Endothelial cell of umbilical vein (primary cell): ENCODE measurements around the gene MYO16. TPM values are rescaled to one million over a fixed set of nuclear protein-coding genes. Genes with fewer than 3 reads are reported as not detected.

Source experiments
- BruUV-seq: library from RNA; stranded (reverse); fragments of 400-500 nt; replicated peaks from 2 replicates; lab custom pipeline; 2021; lab: Mats Ljungman, UMichigan
- CTCF ChIA-PET: fragments of 300-600, 350-600 bp; sonication (Branson Sonifier 250); formaldehyde crosslinking; loops from one replicate; lab custom pipeline; 2021; ENCODE audit warnings: antibody characterized with exemption, inconsistent platforms; lab: Charles Lee
- POLR2A ChIA-PET: fragments of 300-600, 350-600 bp; sonication (Branson Sonifier 250); formaldehyde crosslinking; loops from one replicate; lab custom pipeline; 2021; ENCODE audit warnings: antibody characterized with exemption, inconsistent platforms; lab: Charles Lee
- DNase-seq: peaks from one replicate; pipeline ENCODE4 v3.0.0-alpha.2; 2011; ENCODE audit warnings: low read depth, low spot score
- FAIRE-seq: peaks from 2 replicates; lab custom pipeline; 2011; peaks lifted over from hg19 to GRCh38; lab: Jason Lieb, UNC
- H2AFZ ChIP-seq: 2 replicates; pipeline ENCODE4 v1.6.0; 2012; ENCODE audit warnings: low read depth, low read length, control low read depth, inconsistent platforms
- H3K27ac ChIP-seq: 2 replicates; pipeline ENCODE4 v1.5.1; 2011; ENCODE audit warnings: low read depth, mild to moderate bottlenecking, control low read depth, low read length, moderate library complexity; ENCODE audit not compliant: insufficient read depth
- H3K27me3 ChIP-seq, 2 experiments: 2 replicates each; pipeline versions ENCODE4 v1.6.0 to v1.6.1; 2011; ENCODE audit warnings: low read length in 2 of 2, mixed read lengths in 1 of 2; ENCODE audit not compliant: control insufficient read depth in 2 of 2, insufficient read depth in 2 of 2
- H3K36me3 ChIP-seq, 2 experiments: 2 replicates in 1 of 2; 3 replicates in 1 of 2; pipeline ENCODE4 v1.5.1; 2011; ENCODE audit warnings: low read length in 2 of 2, mild to moderate bottlenecking in 1 of 2, moderate library complexity in 1 of 2; ENCODE audit not compliant: control insufficient read depth in 2 of 2, insufficient read depth in 2 of 2; ENCODE audit errors: extremely low read depth in 1 of 2
- H3K4me1 ChIP-seq: 3 replicates; pipeline ENCODE4 v1.5.1; 2011; ENCODE audit warnings: mild to moderate bottlenecking, low read length; ENCODE audit not compliant: control insufficient read depth, insufficient read depth; ENCODE audit errors: extremely low read depth
- H3K4me2 ChIP-seq: 2 replicates; pipeline ENCODE4 v1.6.1; 2011; ENCODE audit warnings: low read length, control low read depth, mixed read lengths; ENCODE audit not compliant: insufficient read depth
- H3K4me3 ChIP-seq, 3 experiments: fragments of 200-600 bp in 1 of 3; sonication (generic), shearing (Covaris generic) in 1 of 3; replicated peaks in 1 of 3; 2 replicates each; pipeline ENCODE4 v1.5.1; 2011 to 2016; ENCODE audit warnings: control low read depth in 3 of 3, low read length in 3 of 3, mild to moderate bottlenecking in 2 of 3, inconsistent platforms in 1 of 3, low read depth in 1 of 3, moderate library complexity in 1 of 3; ENCODE audit not compliant: insufficient read depth in 1 of 3
- H3K79me2 ChIP-seq: 2 replicates; pipeline ENCODE4 v1.6.0; 2012; ENCODE audit warnings: low read length, inconsistent platforms; ENCODE audit not compliant: control insufficient read depth, insufficient read depth
- H3K9ac ChIP-seq: replicated peaks from 2 replicates; pipeline ENCODE3; 2011; ENCODE audit warnings: low read length, control low read depth; ENCODE audit not compliant: insufficient read depth; ENCODE audit errors: extremely low read depth
- H3K9me1 ChIP-seq: replicated peaks from 3 replicates; pipeline ENCODE4 v1.6.0; 2011; ENCODE audit warnings: mild to moderate bottlenecking, low read length; ENCODE audit not compliant: control insufficient read depth, insufficient read depth; ENCODE audit errors: extremely low read depth
- H3K9me3 ChIP-seq: replicated peaks from 2 replicates; pipeline ENCODE4 v1.5.1; 2012; ENCODE audit warnings: low read length, inconsistent platforms; ENCODE audit not compliant: control insufficient read depth, insufficient read depth
- H4K20me1 ChIP-seq: replicated peaks from 2 replicates; pipeline ENCODE3; 2011; ENCODE audit warnings: mild to moderate bottlenecking, low read length; ENCODE audit not compliant: control insufficient read depth, insufficient read depth; ENCODE audit errors: extremely low read depth
- CTCF ChIP-seq, 2 donors: IDR thresholded peaks; 1 replicate in 1 of 2; 2 replicates in 1 of 2; pipeline ENCODE4 v1.5.1; 2011; ENCODE audit warnings: low read length in 2 of 2, mild to moderate bottlenecking in 2 of 2, moderate library complexity in 2 of 2, control low read depth in 1 of 2, inconsistent platforms in 1 of 2, low read depth in 1 of 2; ENCODE audit not compliant: insufficient read depth in 1 of 2; ENCODE audit errors: extremely low read depth in 1 of 2
- EZH2 ChIP-seq: IDR thresholded peaks from 2 replicates; pipeline ENCODE4 v1.6.1; 2012; ENCODE audit warnings: borderline replicate concordance, low read depth, mild to moderate bottlenecking, moderate library complexity, low read length, inconsistent platforms; ENCODE audit not compliant: severe bottlenecking
- FOS ChIP-seq: IDR thresholded peaks from 2 replicates; pipeline ENCODE4 v1.6.1; 2011; ENCODE audit warnings: mild to moderate bottlenecking, low read length, moderate library complexity, borderline replicate concordance; ENCODE audit not compliant: insufficient read depth
- GATA2 ChIP-seq: IDR thresholded peaks from 2 replicates; pipeline ENCODE4 v1.7.0; 2011; ENCODE audit warnings: low read depth, mild to moderate bottlenecking, moderate library complexity, mixed read lengths, low read length; ENCODE audit not compliant: insufficient read length, insufficient read depth
- JUN ChIP-seq: IDR thresholded peaks from 2 replicates; pipeline ENCODE4 v1.6.1; 2011; ENCODE audit warnings: borderline replicate concordance, low read depth; ENCODE audit not compliant: insufficient read length, insufficient read depth
- MAX ChIP-seq: IDR thresholded peaks from 2 replicates; pipeline ENCODE4 v1.6.1; 2011; ENCODE audit not compliant: insufficient read depth, insufficient read length
- MYC ChIP-seq: IDR thresholded peaks from one replicate; pipeline ENCODE4 v1.6.1; 2011; ENCODE audit warnings: mild to moderate bottlenecking, low read depth, low read length
- POLR2A ChIP-seq: IDR thresholded peaks from 2 replicates; pipeline ENCODE4 v1.6.1; 2012; ENCODE audit warnings: low read depth, mild to moderate bottlenecking, control low read depth, low read length
- POLR2AphosphoS5 ChIP-seq: IDR thresholded peaks from 2 replicates; pipeline ENCODE4 v1.6.1; 2012; ENCODE audit warnings: low read depth, mild to moderate bottlenecking, control low read depth, low read length, moderate library complexity; ENCODE audit not compliant: insufficient read depth
- dilution Hi-C: fragments of 300-500 bp; cut with MboI; formaldehyde crosslinking; loops from one replicate; pipeline ENCODE4 v1.15.0; 2019; ENCODE audit warnings: low sequenced_read_pairs; ENCODE audit not compliant: extremely low pct_ligation_motif_present
- intact Hi-C: fragments of 100-400 bp; cut with micrococcal nuclease; formaldehyde crosslinking; loops from one replicate; pipeline ENCODE4 v1.10.0; 2022
- polyA plus RNA-seq, 4 experiments: library from polyadenylated mRNA; depleted of rRNA in 3 of 4; stranded (reverse) in 3 of 4; unstranded in 1 of 4; fragments of >200 nt; gene quantifications; 2 replicates each; pipeline versions ENCODE4 v1.2.1 to v1.2.3, GENCODE V29; 2011 to 2012; ENCODE audit warnings: missing spikeins in 1 of 4
- total RNA-seq: library from RNA; stranded (reverse); gene quantifications from 2 replicates; pipeline ENCODE4 v1.2.3, GENCODE V29; 2021

Gene MYO16
- total and polyA plus RNA-seq, 2 donors (not counting 3 experiments of a cell fraction or from before 2014, with no cell fraction given), result 0.03 to 0.04 TPM

- H4K20me1 ChIP-seq, result no peaks in the 10 kb centered on the region
- dilution Hi-C loops (no loop called here), intact Hi-C loops (no loop called here)
- POLR2A ChIA-PET, result no interaction called here
- no peak for DNase-seq
- no peak overlapping the region for H2AFZ ChIP-seq
- CTCF ChIA-PET, result no interaction called here
- H3K27ac ChIP-seq, result no peak overlapping the region
- H3K9ac ChIP-seq, result no peak overlapping the region
- no peaks in the 10 kb centered on the region for H3K36me3 ChIP-seq
- TF ChIP-seq JUN, result no peak
- no peak for TF ChIP-seq MAX
- TF ChIP-seq POLR2A, result no peak
- no peak for TF ChIP-seq EZH2
- no peak for TF ChIP-seq GATA2
- no peak for TF ChIP-seq MYC
- no peak for TF ChIP-seq FOS
- no peak for TF ChIP-seq POLR2AphosphoS5
- TF ChIP-seq CTCF (IDR thresholded peaks at IDR 0.05; ENCODE audit: extremely low read depth in 1 of 2, insufficient read depth in 1 of 2, low read depth in 1 of 2, low read length in 2 of 2), result no peak
- no peaks in the 10 kb centered on the region for H3K4me1 ChIP-seq
- no peak overlapping the region for H3K4me3 ChIP-seq
- H3K9me3 ChIP-seq, result no peaks in the 10 kb centered on the region
- H3K4me2 ChIP-seq, result no peak overlapping the region
- no peaks in the 10 kb centered on the region for H3K79me2 ChIP-seq
- H3K27me3 ChIP-seq, result no peaks in the 10 kb centered on the region
- H3K9me1 ChIP-seq, result no peaks in the 10 kb centered on the region
- FAIRE-seq, result no peak
- no TSS peak for BruUV-seq
These were observed 476.5 kb downstream of the MYO16 start for GRCh38 chr13:109105899-109106298.
